Prostate gland (tissue), 2 donors: ENCODE measurements around the gene THAP8. TPM values are rescaled to one million over a fixed set of nuclear protein-coding genes. Genes with fewer than 3 reads are reported as not detected.

Source experiments
- DNase-seq: peaks from one replicate; pipeline ENCODE4 v3.0.0-alpha.2; 2019; ENCODE audit warnings: low spot score
- H3K27ac ChIP-seq, 2 donors: fragments of 200-600 bp; sonication (generic); 2 replicates each; pipeline ENCODE4 v1.5.1; 2017 to 2019
- H3K27me3 ChIP-seq: fragments of 200-600 bp; sonication (generic); replicated peaks from 2 replicates; pipeline ENCODE4 v1.5.1; 2019; ENCODE audit not compliant: insufficient read depth
- H3K36me3 ChIP-seq, 2 donors: fragments of 200-600 bp; sonication (generic); 1 replicate in 1 of 2; 2 replicates in 1 of 2; pipeline versions ENCODE4 v1.5.1 to v1.8.1; 2017 to 2019
- H3K4me1 ChIP-seq: fragments of 200-600 bp; sonication (generic); replicated peaks from 2 replicates; pipeline ENCODE4 v1.5.1; 2019
- H3K4me3 ChIP-seq, 2 donors: fragments of 200-600 bp; sonication (generic); 2 replicates each; pipeline ENCODE4 v1.5.1; 2017 to 2019
- H3K9me3 ChIP-seq: fragments of 200-600 bp; sonication (generic); 2 replicates; pipeline ENCODE4 v1.5.1; 2017
- CTCF ChIP-seq, 4 experiments: fragments of 200-600 bp in 2 of 4; fragments of 450-650 bp in 2 of 4; sonication (generic) in 2 of 4; IDR thresholded peaks; 1 replicate in 3 of 4; 2 replicates in 1 of 4; pipeline ENCODE4 v1.5.1; 2016 to 2019; ENCODE audit warnings: antibody characterized with exemption in 4 of 4, mild to moderate bottlenecking in 2 of 4, moderate library complexity in 2 of 4
- POLR2A ChIP-seq: fragments of 450-650 bp; IDR thresholded peaks from one replicate; pipeline ENCODE4 v1.6.1; 2016; ENCODE audit warnings: antibody characterized with exemption, mild to moderate bottlenecking
- POLR2AphosphoS5 ChIP-seq: sonication (generic); formaldehyde crosslinking; IDR thresholded peaks from one replicate; pipeline ENCODE4 v1.6.1; 2017; ENCODE audit warnings: antibody characterized with exemption
- WGBS: methylation state at CpG from one replicate; pipeline ENCODE4 v1.1.5; 2018; 5-methylcytosine and 5-hydroxymethylcytosine counted together
- intact Hi-C: fragments of 100-400 bp; cut with DNase I; formaldehyde crosslinking; loops from one replicate; pipeline ENCODE4 v1.14.2; 2022
- total RNA-seq, 2 donors: library from RNA; depleted of rRNA; stranded (reverse); fragments of >200 nt; gene quantifications; one replicate each; pipeline ENCODE4 v1.1.0, GENCODE V29; 2016

The THAP8 gene
- 10 to 100 TPM; 12.0 to 21.9 TPM for total RNA-seq

GRCh38 chr19:36054119-36054732 is at the start of gene THAP8:
THAP8 (minus strand) TSS chr19:36054285; CDS start chr19:36054217, 68 bp downstream.
- Histone ChIP-seq H3K27ac (peak within 1 kb of the TSS; percentile 92 to 97), H3K4me3 (peak within 1 kb of the TSS; percentile 52 to 59), H3K4me1 (no peaks in the 10 kb centered on the region), H3K27me3 (no peaks in the 10 kb centered on the region), H3K36me3 (no peaks in the 10 kb centered on the region), H3K9me3 (no peaks in the 10 kb centered on the region)
- peak; percentile 99 for DNase-seq
- TF ChIP-seq POLR2A (peak; percentile 73), POLR2AphosphoS5 (peak; percentile 100), CTCF (IDR thresholded peaks at IDR 0.05) (peak in 3 of 4 experiments; percentile 49 to 84 (median 61))
- under 1% methylated on average over 39 of the region's 56 CpGs for WGBS
- intact Hi-C loops: loop anchor here (1.0 to 10.0 kb wide), 3 partner anchors 42 to 299 kb away; partner anchors contain the start of genes ALKBH6, HSPB6, POLR2I and PROSER3

- 93% methylated on average over 19 of the region's 24 CpGs for WGBS
- no peaks in the 10 kb centered on the region for H3K4me1 ChIP-seq
- DNase-seq: no peak
- intact Hi-C loops: no loop called here
- H3K4me3 ChIP-seq: no peak overlapping the region
- TF ChIP-seq POLR2A: no peak
- TF ChIP-seq POLR2AphosphoS5: no peak
- no peak for TF ChIP-seq CTCF (IDR thresholded peaks at IDR 0.05)
- H3K27ac ChIP-seq: no peak overlapping the region
- no peaks in the 10 kb centered on the region for H3K36me3 ChIP-seq
- H3K9me3 ChIP-seq: no peaks in the 10 kb centered on the region
- no peaks in the 10 kb centered on the region for H3K27me3 ChIP-seq
Observed at GRCh38 chr19:36103040-36103626, 49.0 kb upstream of the THAP8 start.

- Histone ChIP-seq H3K4me1 (no peaks in the 10 kb centered on the region), H3K27ac (no peak overlapping the region), H3K36me3 (no peaks in the 10 kb centered on the region), H3K9me3 (no peaks in the 10 kb centered on the region), H3K4me3 (no peak overlapping the region), H3K27me3 (no peaks in the 10 kb centered on the region)
- intact Hi-C loops: no loop called here
- TF ChIP-seq POLR2AphosphoS5 (no peak), POLR2A (no peak), CTCF (IDR thresholded peaks at IDR 0.05) (no peak)
- WGBS: 87% methylated on average over 22 of the region's 27 CpGs
- no peak for DNase-seq
Observed at GRCh38 chr19:36101550-36102327, 47.7 kb upstream of the THAP8 start.

GRCh38 chr19:36100476-36100875 is 46.4 kb upstream of the THAP8 start:
- Histone ChIP-seq H3K4me3 (no peak overlapping the region), H3K36me3 (no peaks in the 10 kb centered on the region), H3K9me3 (no peaks in the 10 kb centered on the region), H3K4me1 (no peaks in the 10 kb centered on the region), H3K27ac (no peak overlapping the region), H3K27me3 (no peaks in the 10 kb centered on the region)
- TF ChIP-seq CTCF (IDR thresholded peaks at IDR 0.05) (no peak), POLR2AphosphoS5 (no peak), POLR2A (no peak)
- intact Hi-C loops: no loop called here
- DNase-seq: no peak
- WGBS: 91% methylated on average over 5 of the region's 5 CpGs
